Parathyroid adenoma (tissue), 2 donors: ENCODE measurements around the gene CELA2B.
"Not testable (repeated sequence)": the region's sequence is repeated elsewhere in the genome, so short reads cannot be mapped to it uniquely, and the experiment has no call there.

ENCODE experiments used
- H2AFZ ChIP-seq: fragments of 300-600 bp; sonication (generic); one replicate; pipeline ENCODE4 v1.7.0; 2017; ENCODE audit warnings: antibody characterized with exemption, mild to moderate bottlenecking
- H3K27ac ChIP-seq: fragments of 300-600 bp; sonication (generic); one replicate; pipeline ENCODE4 v1.7.0; 2017
- H3K27me3 ChIP-seq: fragments of 300-600 bp; sonication (generic); one replicate; pipeline ENCODE4 v1.7.0; 2017; ENCODE audit warnings: low read length; ENCODE audit not compliant: control insufficient read depth, insufficient read depth
- H3K36me3 ChIP-seq: fragments of 300-600 bp; sonication (generic); one replicate; pipeline ENCODE4 v1.7.0; 2017; ENCODE audit warnings: low read length; ENCODE audit not compliant: control insufficient read depth, insufficient read depth
- H3K4me1 ChIP-seq: fragments of 300-600 bp; sonication (generic); one replicate; pipeline ENCODE4 v1.7.0; 2017; ENCODE audit warnings: control low read depth
- H3K4me2 ChIP-seq: fragments of 300-600 bp; sonication (generic); one replicate; pipeline ENCODE4 v1.7.0; 2017; ENCODE audit warnings: low read length
- H3K4me3 ChIP-seq: fragments of 300-600 bp; sonication (generic); one replicate; pipeline ENCODE4 v1.7.0; 2017; ENCODE audit warnings: low read depth, low read length
- H3K79me2 ChIP-seq: fragments of 300-600 bp; sonication (generic); one replicate; pipeline ENCODE4 v1.7.0; 2017; ENCODE audit warnings: control low read depth
- H3K9ac ChIP-seq: fragments of 300-600 bp; sonication (generic); one replicate; pipeline ENCODE4 v1.7.0; 2017; ENCODE audit warnings: mild to moderate bottlenecking
- H3K9me3 ChIP-seq: fragments of 300-600 bp; sonication (generic); one replicate; pipeline ENCODE4 v1.7.0; 2017; ENCODE audit warnings: low read length; ENCODE audit not compliant: control insufficient read depth
- CTCF ChIP-seq: fragments of 300-600 bp; sonication (generic); IDR thresholded peaks from one replicate; pipeline ENCODE4 v1.7.0; 2017; ENCODE audit warnings: antibody characterized with exemption, mild to moderate bottlenecking
- donor health status: primary hyperparathyroidism.

Gene CELA2B

DNA sequence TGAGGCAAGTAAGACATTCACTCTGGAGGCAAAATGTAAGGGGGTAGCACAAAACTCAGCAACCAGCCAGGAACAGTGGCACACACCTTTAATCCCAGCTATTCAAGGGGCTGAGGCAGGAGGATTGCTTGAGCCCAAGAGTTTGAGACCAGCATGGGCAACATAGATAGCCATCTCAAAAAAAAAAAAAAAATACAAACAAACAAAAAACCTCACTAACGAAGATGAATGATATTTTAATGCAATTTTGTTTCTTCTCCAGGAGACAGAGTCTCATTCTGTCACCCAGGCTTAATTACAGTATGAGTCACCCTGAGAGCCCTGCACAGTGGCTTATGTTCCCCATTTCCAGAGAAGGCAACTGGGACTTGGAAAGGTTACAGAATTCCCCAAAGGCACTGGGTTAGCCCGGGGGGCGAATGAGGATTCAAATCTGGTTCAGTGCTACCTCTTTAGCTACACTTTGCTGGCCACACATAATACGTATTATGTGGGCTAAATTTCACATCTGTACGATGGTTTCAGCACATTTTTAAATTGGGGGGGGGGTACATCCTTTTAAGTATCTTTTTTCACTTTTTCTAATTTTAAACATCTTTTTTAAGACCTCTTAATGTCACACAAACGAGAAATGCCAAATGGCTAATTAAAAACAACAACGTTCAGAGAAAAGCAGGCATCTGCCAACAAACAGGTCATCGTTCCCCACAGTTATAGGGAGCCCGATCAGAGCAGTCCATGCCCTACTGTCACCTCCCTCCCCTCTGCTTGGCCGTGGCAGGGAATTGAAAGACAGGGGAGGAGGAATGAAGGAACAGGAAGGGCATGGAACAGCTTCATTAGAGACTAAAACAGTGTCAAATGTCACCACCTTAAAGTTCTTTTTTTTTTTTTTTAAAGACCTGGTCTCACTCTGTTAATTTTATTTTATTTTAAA lies 15.9 kb upstream of the CELA2B start:
- no peak overlapping the region for H3K4me2 ChIP-seq
- H3K9ac ChIP-seq = no peak overlapping the region
- TF ChIP-seq CTCF = no peak
- H3K9me3 ChIP-seq = no peaks in the 10 kb centered on the region
- H3K27ac ChIP-seq = no peak overlapping the region
- H3K4me3 ChIP-seq = no peak overlapping the region
- H3K36me3 ChIP-seq = no peaks in the 10 kb centered on the region
- no peaks in the 10 kb centered on the region for H3K79me2 ChIP-seq
- no peaks in the 10 kb centered on the region for H3K4me1 ChIP-seq
- no peak overlapping the region for H2AFZ ChIP-seq
- no peaks in the 10 kb centered on the region for H3K27me3 ChIP-seq

DNA sequence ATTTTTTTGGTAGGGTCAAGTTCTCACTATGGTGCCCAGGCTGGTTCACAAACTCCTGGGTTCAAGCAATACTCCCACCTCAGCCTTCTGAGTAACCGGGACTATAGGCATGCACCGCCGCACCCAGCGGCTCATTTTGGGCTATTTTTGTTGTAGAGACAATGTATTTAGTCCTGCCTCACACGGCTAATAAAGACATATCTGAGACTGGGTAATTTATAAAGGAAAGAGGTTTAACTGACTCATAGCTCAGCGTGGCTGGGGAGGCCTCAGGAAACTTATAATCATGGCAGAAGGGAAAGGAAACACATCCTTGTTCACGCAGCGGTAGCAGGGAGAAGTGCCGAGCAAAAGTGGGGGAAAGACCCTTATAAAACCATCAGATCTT lies 15.2 kb upstream of the CELA2B start:
- no peak overlapping the region for H3K4me2 ChIP-seq
- TF ChIP-seq CTCF = no peak
- no peak overlapping the region for H3K27ac ChIP-seq
- H3K4me3 ChIP-seq = no peak overlapping the region
- H3K9ac ChIP-seq = no peak overlapping the region
- no peaks in the 10 kb centered on the region for H3K27me3 ChIP-seq
- H3K9me3 ChIP-seq = no peaks in the 10 kb centered on the region
- H3K4me1 ChIP-seq = no peaks in the 10 kb centered on the region
- H3K79me2 ChIP-seq = no peaks in the 10 kb centered on the region
- no peaks in the 10 kb centered on the region for H3K36me3 ChIP-seq
- no peak overlapping the region for H2AFZ ChIP-seq

DNA sequence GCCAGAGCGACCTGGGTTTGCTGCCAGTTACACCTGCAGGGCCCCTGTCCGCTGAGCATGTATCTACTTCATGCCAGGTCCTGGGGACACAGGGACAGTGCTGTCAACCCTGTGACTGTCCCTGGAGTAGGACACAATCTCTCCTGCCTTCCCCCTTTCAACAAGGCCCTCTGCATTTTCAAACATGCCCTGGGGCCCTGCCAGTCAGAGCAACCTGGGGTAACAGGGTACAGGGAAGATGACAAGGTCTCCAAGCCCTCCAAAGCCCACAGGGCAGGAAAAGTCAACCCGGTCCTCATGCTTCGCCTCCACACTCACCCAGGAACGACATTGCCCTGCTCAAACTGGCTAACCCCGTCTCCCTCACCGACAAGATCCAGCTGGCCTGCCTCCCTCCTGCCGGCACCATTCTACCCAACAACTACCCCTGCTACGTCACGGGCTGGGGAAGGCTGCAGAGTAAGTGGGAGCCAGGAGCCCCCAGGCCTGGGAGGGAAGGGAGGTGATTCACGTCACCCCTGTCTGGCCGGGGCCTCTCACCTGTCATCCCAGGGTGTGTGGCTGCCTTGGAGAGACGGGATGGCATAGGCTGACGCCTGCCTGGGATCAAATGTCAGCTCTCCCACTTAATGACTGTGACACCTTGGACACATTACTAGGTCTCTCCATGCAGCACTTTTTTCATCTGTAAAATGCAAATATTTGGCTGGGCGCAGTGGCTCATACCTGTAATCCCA lies 12.7 kb upstream of the CELA2B start:
- H3K36me3 ChIP-seq, H3K27me3 ChIP-seq, H3K27ac ChIP-seq, H3K9ac ChIP-seq, H3K4me2 ChIP-seq, H3K9me3 ChIP-seq, H3K79me2 ChIP-seq, H3K4me3 ChIP-seq, H3K4me1 ChIP-seq: not testable (repeated sequence)
- H2AFZ ChIP-seq = peak overlapping the region; percentile 62

GRCh38 chr1:15463926-15464322 lies 12.0 kb upstream of the CELA2B start:
- not testable (repeated sequence) for H3K79me2 ChIP-seq, H3K4me2 ChIP-seq, H3K27me3 ChIP-seq, H3K36me3 ChIP-seq, H2AFZ ChIP-seq, H3K9me3 ChIP-seq, H3K4me3 ChIP-seq, H3K9ac ChIP-seq, H3K27ac ChIP-seq, H3K4me1 ChIP-seq

DNA sequence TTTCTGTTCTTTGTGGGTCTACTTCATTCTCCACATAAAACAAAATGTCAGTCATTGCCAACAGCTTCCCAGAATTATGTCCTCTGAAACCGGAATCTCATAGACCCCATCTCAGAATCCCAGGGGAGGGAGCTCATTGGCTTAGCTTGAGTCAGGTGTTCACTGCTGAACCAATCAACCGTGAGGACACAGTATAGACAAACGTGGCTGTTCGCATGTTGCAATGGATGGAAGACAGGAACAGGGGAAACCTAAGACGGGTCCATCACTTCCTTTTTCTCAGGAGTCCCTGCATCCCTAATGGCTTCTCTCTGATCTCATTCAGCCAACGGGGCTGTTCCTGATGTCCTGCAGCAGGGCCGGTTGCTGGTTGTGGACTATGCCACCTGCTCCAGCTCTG lies 10.2 kb upstream of the CELA2B start:
- Histone ChIP-seq H3K27me3 (no peaks in the 10 kb centered on the region), H3K4me3 (no peak overlapping the region), H3K79me2 (no peaks in the 10 kb centered on the region), H3K4me2 (no peak overlapping the region), H3K4me1 (no peaks in the 10 kb centered on the region), H3K27ac (no peak overlapping the region), H3K36me3 (no peaks in the 10 kb centered on the region), H3K9me3 (no peaks in the 10 kb centered on the region), H2AFZ (no peak overlapping the region), H3K9ac (no peak overlapping the region)
- no peak for TF ChIP-seq CTCF

DNA sequence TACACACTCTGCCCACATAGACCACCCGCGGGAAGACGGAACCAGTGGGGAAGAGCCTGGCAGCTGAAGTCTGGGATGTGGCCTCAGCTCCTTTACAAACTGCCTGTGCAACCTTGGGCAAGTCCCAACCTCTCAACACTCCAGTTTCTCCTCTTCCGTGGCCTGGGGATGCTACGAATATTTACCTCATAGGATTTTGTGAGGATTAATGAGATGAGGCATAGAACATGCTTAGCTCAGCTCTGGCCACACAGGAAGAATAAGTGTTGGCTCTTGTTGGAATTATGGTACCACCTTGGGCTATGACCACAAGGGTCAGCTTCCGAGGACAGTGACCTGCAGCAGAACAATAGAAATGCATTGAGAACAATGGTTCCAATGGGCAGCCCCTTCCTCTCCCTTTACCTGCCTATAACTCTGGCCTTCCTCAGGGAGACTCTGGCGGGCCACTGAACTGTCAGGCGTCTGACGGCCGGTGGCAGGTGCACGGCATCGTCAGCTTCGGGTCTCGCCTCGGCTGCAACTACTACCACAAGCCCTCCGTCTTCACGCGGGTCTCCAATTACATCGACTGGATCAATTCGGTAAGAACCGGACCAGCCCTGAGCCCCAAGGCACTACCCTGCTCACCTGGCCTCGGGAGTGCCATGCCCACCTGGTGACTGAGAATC lies 8.8 kb upstream of the CELA2B start:
- not testable (repeated sequence) for H2AFZ ChIP-seq, H3K4me3 ChIP-seq, H3K9me3 ChIP-seq, H3K27me3 ChIP-seq, H3K4me1 ChIP-seq, H3K36me3 ChIP-seq, H3K79me2 ChIP-seq, H3K27ac ChIP-seq, H3K9ac ChIP-seq, H3K4me2 ChIP-seq
